Caco-2 (cell line): ENCODE results near the gene GRM4. TPM values are rescaled to one million over a fixed set of nuclear protein-coding genes. Genes with fewer than 3 reads are reported as not detected.

Experiments used
- BruUV-seq: library from RNA; stranded (reverse); fragments of 400-500 nt; replicated peaks from 2 replicates; lab custom pipeline; 2021; lab: Mats Ljungman, UMichigan
- CTCF ChIA-PET: fragments of 300-600 bp; sonication (Branson Sonifier 250); formaldehyde crosslinking; loops from one replicate; lab custom pipeline; 2022; ENCODE audit warnings: antibody characterized with exemption; lab: Charles Lee
- POLR2A ChIA-PET: fragments of 300-600 bp; sonication (Branson Sonifier 250); formaldehyde crosslinking; loops from one replicate; lab custom pipeline; 2022; ENCODE audit warnings: antibody characterized with exemption; lab: Charles Lee
- DNase-seq, 2 experiments: peaks; one replicate each; pipeline versions ENCODE4 v3.0.0 to v3.0.0-alpha.2; 2020 to 2022
- H3K27me3 ChIP-seq: replicated peaks from 2 replicates; pipeline ENCODE4 v1.6.0; 2011; ENCODE audit warnings: low read length; ENCODE audit not compliant: control insufficient read depth, insufficient read depth
- H3K36me3 ChIP-seq: 2 replicates; pipeline ENCODE4 v1.5.1; 2011; ENCODE audit warnings: low read length; ENCODE audit not compliant: control insufficient read depth, insufficient read depth
- H3K4me1 ChIP-seq: fragments of 250-450 bp; sonication (Bioruptor Pico); 2 replicates; pipeline ENCODE4 v1.5.1; 2020; ENCODE audit warnings: mild to moderate bottlenecking
- H3K4me3 ChIP-seq: 2 replicates; pipeline ENCODE4 v1.5.1; 2011; ENCODE audit warnings: low read depth, mild to moderate bottlenecking, control low read depth, low read length
- H3K9me3 ChIP-seq: fragments of 250-450 bp; sonication (Bioruptor Pico); 2 replicates; pipeline ENCODE4 v1.5.1; 2020; ENCODE audit warnings: mild to moderate bottlenecking, moderate library complexity
- H3K27ac Mint-ChIP-seq: one replicate; pipeline ENCODE4 v1.8.0; 2022; ENCODE audit warnings: mixed read lengths; ENCODE audit not compliant: unreplicated experiment
- H3K27me3 Mint-ChIP-seq: one replicate; pipeline ENCODE4 v1.8.0; 2022; ENCODE audit warnings: mixed read lengths; ENCODE audit not compliant: insufficient read depth, unreplicated experiment
- H3K36me3 Mint-ChIP-seq: one replicate; pipeline ENCODE4 v1.8.0; 2022; ENCODE audit warnings: mild to moderate bottlenecking, mixed read lengths; ENCODE audit not compliant: insufficient read depth, unreplicated experiment
- H3K4me1 Mint-ChIP-seq: one replicate; pipeline ENCODE4 v1.8.0; 2022; ENCODE audit warnings: low read depth, mixed read lengths; ENCODE audit not compliant: unreplicated experiment
- H3K4me3 Mint-ChIP-seq: one replicate; pipeline ENCODE4 v1.8.0; 2022; ENCODE audit warnings: mild to moderate bottlenecking, moderate library complexity, mixed read lengths; ENCODE audit not compliant: unreplicated experiment
- H3K9me3 Mint-ChIP-seq: one replicate; pipeline ENCODE4 v1.8.0; 2022; ENCODE audit warnings: mixed read lengths; ENCODE audit not compliant: unreplicated experiment
- CTCF ChIP-seq, 2 experiments: fragments of 200-600 bp in 1 of 2; IDR thresholded peaks; 1 replicate in 1 of 2; 2 replicates in 1 of 2; pipeline versions ENCODE4 v1.5.1 to v1.8.0; 2011 to 2022; ENCODE audit warnings: antibody characterized with exemption in 1 of 2, control low read depth in 1 of 2, inconsistent platforms in 1 of 2, low read depth in 1 of 2, low read length in 1 of 2, mild to moderate bottlenecking in 1 of 2, moderate library complexity in 1 of 2; ENCODE audit not compliant: insufficient read depth in 1 of 2, severe bottlenecking in 1 of 2, unreplicated experiment in 1 of 2
- intact Hi-C: fragments of 100-400 bp; cut with micrococcal nuclease; formaldehyde crosslinking; loops from one replicate; pipeline ENCODE4 v1.10.0; 2022; ENCODE audit not compliant: unreplicated experiment
- total RNA-seq: library from RNA; stranded (reverse); gene quantifications from 2 replicates; pipeline ENCODE4 v1.2.3, GENCODE V29; 2022

The GRM4 gene
- total RNA-seq, 1 experiment from 2014 or later, result 0.09 TPM

- Mint-ChIP-seq H3K27me3 (peaks cover 9% of the 10 kb centered on the region), H3K36me3 (no peaks in the 10 kb centered on the region), H3K27ac (no peak overlapping the region), H3K9me3 (no peaks in the 10 kb centered on the region), H3K4me1 (no peaks in the 10 kb centered on the region), H3K4me3 (no peak overlapping the region)
- DNase-seq, result no peak
- Histone ChIP-seq H3K9me3 (no peaks in the 10 kb centered on the region), H3K27me3 (no peaks in the 10 kb centered on the region; the same call in 1 of the 2 replicates), H3K4me1 (no peaks in the 10 kb centered on the region), H3K4me3 (no peak overlapping the region), H3K36me3 (no peaks in the 10 kb centered on the region)
- intact Hi-C loops, result loop anchor here (10.0 kb wide), 1 partner anchor 175 kb away; no protein-coding TSS in a partner anchor
- CTCF ChIA-PET, result no interaction called here
- POLR2A ChIA-PET, result no interaction called here
- BruUV-seq, result no TSS peak
- no peak for TF ChIP-seq CTCF (IDR thresholded peaks at IDR 0.05; ENCODE audit: insufficient read depth in 1 of 2, low read depth in 1 of 2, low read length in 1 of 2, severe bottlenecking in 1 of 2, unreplicated experiment in 1 of 2)
Observed at GRCh38 chr6:34029489-34030280, 116.2 kb downstream of the GRM4 start.

DNA sequence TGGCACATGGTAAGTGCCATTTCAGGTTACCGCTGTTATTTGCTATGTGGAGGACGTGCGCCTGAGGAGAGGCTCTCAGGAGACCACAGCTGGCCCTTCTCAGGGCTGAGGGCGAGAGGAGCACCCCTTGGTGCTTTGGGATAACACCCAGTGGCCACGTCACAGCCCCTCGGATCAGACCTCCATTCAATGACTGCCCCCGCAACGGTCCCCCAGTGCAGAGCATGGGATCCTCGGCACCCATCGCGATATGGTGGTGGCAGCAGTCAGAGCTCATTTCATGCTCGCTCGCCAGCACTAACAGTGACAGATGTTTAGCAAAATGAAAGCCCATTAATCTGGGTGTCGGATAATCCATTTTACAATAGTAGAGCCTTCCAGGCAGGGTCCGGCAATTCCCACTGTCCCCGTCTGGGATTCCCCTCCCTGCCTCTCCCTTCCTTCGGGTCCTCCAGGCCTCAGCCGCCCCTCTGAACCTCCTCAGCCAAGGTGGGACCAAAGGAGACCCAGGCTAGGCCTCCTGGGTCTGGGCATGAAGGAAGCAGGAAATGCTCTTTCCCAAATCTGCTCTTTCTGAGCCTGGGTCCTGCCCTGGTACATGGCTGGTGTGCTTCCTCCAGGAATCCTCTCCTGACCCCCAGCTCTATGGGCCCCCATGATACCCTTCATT, 117.1 kb downstream of the GRM4 start:
- Histone ChIP-seq H3K4me3 (no peak overlapping the region), H3K27me3 (no peaks in the 10 kb centered on the region; the same call in 1 of the 2 replicates), H3K4me1 (no peaks in the 10 kb centered on the region), H3K9me3 (no peaks in the 10 kb centered on the region; the same call in 1 of the 2 replicates), H3K36me3 (no peaks in the 10 kb centered on the region)
- Mint-ChIP-seq H3K4me1 (no peaks in the 10 kb centered on the region), H3K27me3 (peaks cover 4% of the 10 kb centered on the region), H3K27ac (no peak overlapping the region), H3K36me3 (no peaks in the 10 kb centered on the region), H3K4me3 (no peak overlapping the region), H3K9me3 (no peaks in the 10 kb centered on the region)
- POLR2A ChIA-PET, result no interaction called here
- no peak for TF ChIP-seq CTCF (IDR thresholded peaks at IDR 0.05; ENCODE audit: insufficient read depth in 1 of 2, low read depth in 1 of 2, low read length in 1 of 2, severe bottlenecking in 1 of 2, unreplicated experiment in 1 of 2)
- CTCF ChIA-PET, result no interaction called here
- intact Hi-C loops, result loop anchor here (10.0 kb wide), 1 partner anchor 174 kb away; no protein-coding TSS in a partner anchor
- DNase-seq, result no peak
- BruUV-seq, result no TSS peak

DNA sequence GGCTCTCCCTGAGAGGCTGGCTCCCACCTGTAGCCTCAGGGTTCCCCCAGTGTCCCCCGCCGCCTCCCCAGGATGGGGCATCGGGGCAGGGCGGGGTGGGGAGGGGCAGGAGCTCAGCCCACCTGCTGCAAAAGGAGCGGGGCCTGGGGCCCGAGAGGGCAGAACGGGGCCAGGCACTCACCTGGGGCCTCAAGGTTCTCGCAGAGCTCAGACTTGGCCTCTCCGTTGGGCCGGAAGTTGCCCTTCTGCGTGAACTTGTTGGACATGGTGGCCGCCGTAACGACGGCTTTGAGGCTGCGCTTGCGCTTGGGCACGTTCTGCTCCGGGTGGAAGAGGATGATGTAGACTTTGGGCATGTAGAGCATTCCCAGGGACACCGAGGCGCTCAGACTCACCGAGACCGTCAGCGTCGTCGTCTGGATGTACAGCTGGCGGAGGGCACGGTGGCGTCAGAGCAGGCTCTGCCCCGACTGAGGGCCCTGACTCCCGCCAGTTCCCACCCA, 117.9 kb downstream of the GRM4 start:
- no peaks in the 10 kb centered on the region for H3K4me1 Mint-ChIP-seq
- no peaks in the 10 kb centered on the region for H3K9me3 Mint-ChIP-seq
- no TSS peak for BruUV-seq
- no peak overlapping the region for H3K4me3 Mint-ChIP-seq
- Histone ChIP-seq H3K36me3 (no peaks in the 10 kb centered on the region), H3K9me3 (no peaks in the 10 kb centered on the region; the same call in 1 of the 2 replicates), H3K4me3 (no peak overlapping the region), H3K4me1 (no peaks in the 10 kb centered on the region), H3K27me3 (no peaks in the 10 kb centered on the region; the same call in 1 of the 2 replicates)
- DNase-seq, result no peak
- H3K27ac Mint-ChIP-seq, result no peak overlapping the region
- no peaks in the 10 kb centered on the region for H3K36me3 Mint-ChIP-seq
- intact Hi-C loops, result loop anchor here (1.0 to 10.0 kb wide), 4 partner anchors 40 to 260 kb away; no protein-coding TSS in a partner anchor
- TF ChIP-seq CTCF (IDR thresholded peaks at IDR 0.05; ENCODE audit: insufficient read depth in 1 of 2, low read depth in 1 of 2, low read length in 1 of 2, severe bottlenecking in 1 of 2, unreplicated experiment in 1 of 2), result no peak
- H3K27me3 Mint-ChIP-seq, result peaks cover 4% of the 10 kb centered on the region
- CTCF ChIA-PET, result interaction anchor here (0.5 to 2.0 kb wide), 12 partner anchors 11 to 317 kb away, joined by 3 to 13 read pairs (median 4); partner anchors contain the start of gene UQCC2
- POLR2A ChIA-PET, result no interaction called here
